SK-N-MC (cell line): ENCODE results near the gene MFSD6L.

Experiments
- EZH2 ChIP-seq: fragments of 200-600 bp; sonication (generic); IDR thresholded peaks from one replicate; pipeline ENCODE4 v1.6.1; 2017; ENCODE audit warnings: antibody characterized with exemption
- FOXP2 ChIP-seq: optimal IDR thresholded peaks from 2 replicates; pipeline ENCODE3; 2011; ENCODE audit warnings: mild to moderate bottlenecking, moderate library complexity; ENCODE audit not compliant: insufficient read depth; ENCODE audit errors: extremely low read length, control extremely low read depth
- POLR2AphosphoS5 ChIP-seq: IDR thresholded peaks from 2 replicates; pipeline ENCODE4 v1.6.1; 2012; ENCODE audit warnings: mild to moderate bottlenecking, low read depth, low read length, borderline replicate concordance

DNA sequence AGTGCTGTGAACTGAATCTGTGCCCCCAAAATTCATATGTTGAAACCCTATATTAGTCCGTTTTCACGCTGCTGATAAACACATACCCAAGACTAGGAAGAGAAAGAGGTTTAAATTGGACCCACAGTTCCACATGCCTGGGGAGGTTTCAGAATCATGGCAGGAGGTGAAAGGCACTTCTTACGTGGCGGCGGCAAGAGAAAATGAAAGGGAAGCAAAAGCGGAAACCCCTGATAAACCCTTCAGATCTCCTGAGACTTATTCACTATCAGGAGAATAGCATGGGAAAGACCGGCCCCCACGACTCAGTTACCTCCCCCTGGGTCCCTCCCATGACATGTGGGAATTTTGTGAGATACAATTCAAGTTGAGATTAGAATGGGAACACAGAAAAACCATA lies 37.2 kb downstream of the MFSD6L start:
- TF ChIP-seq EZH2 (no peak), POLR2AphosphoS5 (no peak), FOXP2 (no peak)
